ENCODE results near the gene C22orf31.

C22orf31 gene

GRCh38 chr22:29030618-29031226 lies 30.9 kb downstream of the C22orf31 start:
- H3K9me3 Mint-ChIP-seq: no peaks in the 10 kb centered on the region
- H3K27me3 Mint-ChIP-seq (ENCODE audit: low read depth, poor library complexity): no peaks in the 10 kb centered on the region
- peaks cover 4% of the 10 kb centered on the region for H3K36me3 Mint-ChIP-seq (ENCODE audit: low read depth)
- TF ChIP-seq CTCF (IDR thresholded peaks at IDR 0.05): no peak
- DNase-seq: peak; percentile 74
- H3K4me3 Mint-ChIP-seq: peak overlapping the region; percentile 89
- H3K4me1 Mint-ChIP-seq: peaks cover 76% of the 10 kb centered on the region
- H3K27ac Mint-ChIP-seq: peak overlapping the region; percentile 97

- DNase-seq: no peak
- Mint-ChIP-seq H3K4me1 (peaks cover 77% of the 10 kb centered on the region), H3K4me3 (peak overlapping the region; percentile 89), H3K36me3 (ENCODE audit: low read depth) (peaks cover 9% of the 10 kb centered on the region), H3K27ac (peak overlapping the region; percentile 57), H3K27me3 (ENCODE audit: low read depth, poor library complexity) (peaks cover 4% of the 10 kb centered on the region), H3K9me3 (no peaks in the 10 kb centered on the region)
- TF ChIP-seq CTCF (IDR thresholded peaks at IDR 0.05): no peak
These were observed 31.5 kb downstream of the C22orf31 start for GRCh38 chr22:29030016-29030617.

GRCh38 chr22:29029202-29030000 lies 32.2 kb downstream of the C22orf31 start:
- no peak for TF ChIP-seq CTCF (IDR thresholded peaks at IDR 0.05)
- H3K27ac Mint-ChIP-seq: peak overlapping the region; percentile 5
- H3K4me3 Mint-ChIP-seq: peak overlapping the region; percentile 89
- no peaks in the 10 kb centered on the region for H3K9me3 Mint-ChIP-seq
- peaks cover 9% of the 10 kb centered on the region for H3K36me3 Mint-ChIP-seq (ENCODE audit: low read depth)
- H3K27me3 Mint-ChIP-seq (ENCODE audit: low read depth, poor library complexity): peaks cover 4% of the 10 kb centered on the region
- H3K4me1 Mint-ChIP-seq: peaks cover 74% of the 10 kb centered on the region
- no peak for DNase-seq

GRCh38 chr22:29028468-29028867 lies 33.2 kb downstream of the C22orf31 start:
- Mint-ChIP-seq H3K36me3 (ENCODE audit: low read depth) (peaks cover 9% of the 10 kb centered on the region), H3K4me1 (peaks cover 76% of the 10 kb centered on the region), H3K4me3 (no peak overlapping the region), H3K27ac (peak overlapping the region; percentile 84), H3K27me3 (ENCODE audit: low read depth, poor library complexity) (peaks cover 4% of the 10 kb centered on the region), H3K9me3 (no peaks in the 10 kb centered on the region)
- no peak for DNase-seq
- no peak for TF ChIP-seq CTCF (IDR thresholded peaks at IDR 0.05)

GRCh38 chr22:29026579-29026978 lies 35.1 kb downstream of the C22orf31 start:
- Mint-ChIP-seq H3K4me1 (peaks cover 76% of the 10 kb centered on the region), H3K4me3 (no peak overlapping the region), H3K27ac (no peak overlapping the region), H3K27me3 (ENCODE audit: low read depth, poor library complexity) (peaks cover 4% of the 10 kb centered on the region), H3K36me3 (ENCODE audit: low read depth) (peaks cover 15% of the 10 kb centered on the region), H3K9me3 (no peaks in the 10 kb centered on the region)
- no peak for TF ChIP-seq CTCF (IDR thresholded peaks at IDR 0.05)
- DNase-seq: no peak

All from nephron progenitor cell (in vitro differentiated cells).